Central memory CD8-positive, alpha-beta T cell (primary cell): Measurements from ENCODE around the gene ANXA7.

Source experiments
- ATAC-seq: fragments of 150-1000 bp; cut with Tn5 transposase; replicated peaks from 2 replicates; pipeline ENCODE4 v1.10.0; 2022; ENCODE audit warnings: mild to moderate bottlenecking, moderate FRiP score, moderate number of reproducible peaks; ENCODE audit not compliant: poor library complexity, severe bottlenecking; ENCODE audit errors: extremely low read depth
- DNase-seq, 2 donors: peaks; one replicate each; pipeline ENCODE4 v3.0.0; 2021; ENCODE audit warnings: low spot score in 2 of 2
- H3K27ac Mint-ChIP-seq: one replicate; pipeline ENCODE4 v1.8.0; 2022; ENCODE audit warnings: low read depth, mild to moderate bottlenecking, moderate library complexity, mixed read lengths
- H3K27me3 Mint-ChIP-seq: one replicate; pipeline ENCODE4 v1.8.0; 2022; ENCODE audit warnings: mixed read lengths
- H3K36me3 Mint-ChIP-seq: one replicate; pipeline ENCODE4 v1.8.0; 2022; ENCODE audit warnings: mild to moderate bottlenecking, moderate library complexity, mixed read lengths; ENCODE audit not compliant: insufficient read depth
- H3K4me1 Mint-ChIP-seq: one replicate; pipeline ENCODE4 v1.8.0; 2022; ENCODE audit warnings: mixed read lengths
- H3K4me3 Mint-ChIP-seq: one replicate; pipeline ENCODE4 v1.8.0; 2022; ENCODE audit warnings: mild to moderate bottlenecking, moderate library complexity, mixed read lengths
- H3K9me3 Mint-ChIP-seq: one replicate; pipeline ENCODE4 v1.8.0; 2022; ENCODE audit warnings: mixed read lengths

The ANXA7 gene

DNA sequence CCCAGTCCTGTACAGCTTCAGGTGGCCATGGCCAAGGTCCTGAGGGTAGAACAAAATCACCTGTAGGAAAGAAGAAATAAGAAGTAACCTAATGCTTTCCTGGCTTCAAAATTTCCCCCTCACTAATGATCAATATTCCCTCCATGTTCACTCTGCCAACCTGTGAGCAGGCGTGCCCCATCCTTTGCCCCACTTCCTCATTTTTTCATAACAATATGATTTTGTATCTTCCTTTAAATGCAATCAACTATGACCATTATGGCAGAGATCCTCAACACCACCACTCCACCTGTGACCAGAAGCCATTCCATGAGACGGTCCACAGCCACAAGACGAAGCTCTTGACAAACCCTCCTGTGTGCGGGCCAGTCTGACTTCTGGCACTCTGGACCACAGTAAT, 12.5 kb upstream of the ANXA7 start:
- DNase-seq: no peak
- Mint-ChIP-seq H3K9me3 (no peaks in the 10 kb centered on the region), H3K4me3 (no peak overlapping the region), H3K36me3 (peaks cover 33% of the 10 kb centered on the region), H3K27ac (no peak overlapping the region), H3K4me1 (no peaks in the 10 kb centered on the region), H3K27me3 (no peaks in the 10 kb centered on the region)
- no peak for ATAC-seq

DNA sequence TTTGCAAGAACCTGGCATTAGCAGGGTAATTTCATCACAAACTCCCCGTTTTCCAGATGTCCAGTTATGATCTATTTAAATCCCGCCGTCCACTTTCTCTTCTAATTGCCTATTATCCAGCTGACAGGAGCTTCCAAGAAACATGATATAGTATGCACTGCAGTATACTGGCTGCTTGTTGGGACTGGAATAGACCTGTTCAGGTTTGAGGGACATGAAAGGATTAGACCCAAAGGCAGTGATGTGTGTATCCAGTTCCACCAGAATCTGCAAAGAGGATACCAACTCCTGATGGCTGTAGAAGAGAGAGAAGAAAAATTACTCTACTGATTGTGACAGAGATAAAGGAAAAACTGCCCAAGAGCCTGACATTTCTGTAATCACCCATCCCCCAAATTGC, 10.6 kb upstream of the ANXA7 start:
- Mint-ChIP-seq H3K4me1 (no peaks in the 10 kb centered on the region), H3K4me3 (no peak overlapping the region), H3K27me3 (no peaks in the 10 kb centered on the region), H3K27ac (no peak overlapping the region), H3K36me3 (peaks cover 33% of the 10 kb centered on the region), H3K9me3 (no peaks in the 10 kb centered on the region)
- ATAC-seq: no peak
- DNase-seq: no peak

DNA sequence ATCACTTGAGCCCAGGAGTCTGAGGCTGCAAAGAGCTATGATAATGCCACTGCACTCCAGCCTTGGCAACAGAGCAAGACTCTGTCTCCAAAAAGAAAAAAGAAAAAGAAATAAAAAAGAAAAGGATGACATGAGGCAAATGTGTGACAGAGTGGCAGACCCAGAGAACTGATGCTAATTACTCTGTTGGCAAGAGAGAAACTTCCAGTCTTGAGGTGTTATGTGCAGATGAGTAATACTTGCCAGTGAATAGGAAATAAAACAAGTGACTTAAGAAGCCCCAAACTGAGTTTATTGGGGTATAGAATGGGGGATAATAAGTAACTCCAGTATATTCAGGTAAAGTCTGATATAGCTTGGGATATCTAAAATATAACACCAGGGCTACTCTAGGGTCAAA, 9.5 kb upstream of the ANXA7 start:
- Mint-ChIP-seq H3K27ac (no peak overlapping the region), H3K4me3 (no peak overlapping the region)

DNA sequence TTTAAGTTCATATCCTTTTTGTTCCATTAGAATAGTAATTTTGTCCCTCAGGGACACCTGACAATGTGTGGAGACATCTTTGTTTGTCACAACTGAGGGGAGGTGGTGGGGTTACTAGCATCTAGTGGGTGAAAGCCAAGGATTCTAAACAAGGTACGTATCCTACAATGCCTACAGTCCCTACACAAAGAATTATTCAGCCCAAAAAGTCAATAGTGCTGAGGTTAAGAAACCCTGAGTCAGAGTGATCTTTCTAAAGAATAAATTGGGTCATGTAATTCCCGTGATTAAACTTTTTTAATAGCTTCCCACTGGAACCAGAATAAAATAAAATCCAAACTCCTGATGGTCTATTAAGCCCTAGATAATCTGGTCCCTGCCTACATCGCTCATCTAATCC, 2.7 kb upstream of the ANXA7 start:
- DNase-seq: no peak
- no peak overlapping the region for H3K27ac Mint-ChIP-seq

More for the DNA sequence above, 9.5 kb upstream of the ANXA7 start:
- no peaks in the 10 kb centered on the region for H3K27me3 Mint-ChIP-seq
- peaks cover 29% of the 10 kb centered on the region for H3K36me3 Mint-ChIP-seq
- H3K9me3 Mint-ChIP-seq: no peaks in the 10 kb centered on the region
- DNase-seq (no peak), ATAC-seq (no peak)
- H3K4me1 Mint-ChIP-seq: no peaks in the 10 kb centered on the region

DNA sequence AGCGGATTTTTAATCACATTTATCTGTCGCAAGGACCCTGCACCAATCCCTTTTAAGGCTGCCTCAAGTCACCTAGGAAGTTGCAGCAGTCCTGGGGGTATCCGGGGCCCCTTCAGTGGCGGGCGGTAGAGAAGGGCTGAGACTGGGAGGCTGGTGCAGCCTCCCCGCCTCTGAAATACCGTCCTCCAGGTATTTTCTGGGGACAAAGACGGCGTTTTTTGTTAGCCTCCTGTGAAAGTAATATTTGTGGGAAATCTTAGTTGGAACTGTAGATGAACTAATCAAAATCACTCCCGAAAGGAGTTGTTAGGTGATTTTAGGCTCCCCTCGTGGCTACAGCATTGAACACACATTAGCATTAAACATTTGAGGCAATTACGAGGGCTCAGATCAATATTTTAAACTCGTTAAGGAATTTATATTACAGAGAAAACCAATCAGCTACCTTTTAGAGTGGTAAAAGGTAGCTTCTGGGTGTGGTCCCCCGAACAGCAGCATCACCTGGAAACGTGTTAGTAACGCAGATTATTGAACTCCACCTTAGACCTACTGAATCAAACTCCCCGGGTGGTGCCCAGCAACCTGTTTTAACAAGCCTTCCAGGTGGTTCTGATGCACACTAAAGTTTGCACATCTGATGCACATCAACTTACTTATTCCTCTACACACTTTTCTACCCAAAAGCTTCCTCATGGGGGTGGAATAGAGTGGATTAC, 530 bp upstream of the ANXA7 start:
- DNase-seq: no peak
- peak overlapping the region; percentile 91 for H3K4me3 Mint-ChIP-seq
- H3K27ac Mint-ChIP-seq: peak overlapping the region; percentile 90
- peaks cover 36% of the 10 kb centered on the region for H3K4me1 Mint-ChIP-seq
- no peaks in the 10 kb centered on the region for H3K27me3 Mint-ChIP-seq
- H3K36me3 Mint-ChIP-seq: peaks cover 10% of the 10 kb centered on the region
- no peaks in the 10 kb centered on the region for H3K9me3 Mint-ChIP-seq
- ATAC-seq: peak; percentile 35

More for the DNA sequence above, 2.7 kb upstream of the ANXA7 start:
- H3K27me3 Mint-ChIP-seq: no peaks in the 10 kb centered on the region
- peaks cover 17% of the 10 kb centered on the region for H3K4me1 Mint-ChIP-seq
- peaks cover 10% of the 10 kb centered on the region for H3K36me3 Mint-ChIP-seq
- no peak overlapping the region for H3K4me3 Mint-ChIP-seq
- ATAC-seq: no peak
- no peaks in the 10 kb centered on the region for H3K9me3 Mint-ChIP-seq

DNA sequence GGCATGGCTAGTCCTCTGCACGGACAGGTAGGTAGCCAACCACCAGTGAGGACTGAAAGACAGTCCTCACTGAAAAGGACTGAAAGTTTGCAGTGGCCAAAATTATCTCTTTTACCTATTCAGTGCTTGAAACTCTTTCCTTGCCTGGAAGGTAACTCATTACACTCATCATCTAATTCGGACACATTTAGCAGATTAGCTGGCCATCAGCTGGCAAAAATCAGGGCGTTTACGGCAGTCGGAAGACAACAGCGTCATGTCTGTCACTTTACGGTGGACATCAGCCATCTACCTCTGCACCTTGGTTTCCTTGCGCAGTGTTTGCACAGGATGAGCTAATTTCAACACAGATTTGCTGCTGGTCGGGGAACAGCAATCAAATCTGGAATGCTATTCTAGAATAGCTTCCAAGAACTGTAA, 740 bp downstream of the ANXA7 start:
- peaks cover 47% of the 10 kb centered on the region for H3K4me1 Mint-ChIP-seq
- DNase-seq: peak in 1 of 2 donors; percentile 43

DNA sequence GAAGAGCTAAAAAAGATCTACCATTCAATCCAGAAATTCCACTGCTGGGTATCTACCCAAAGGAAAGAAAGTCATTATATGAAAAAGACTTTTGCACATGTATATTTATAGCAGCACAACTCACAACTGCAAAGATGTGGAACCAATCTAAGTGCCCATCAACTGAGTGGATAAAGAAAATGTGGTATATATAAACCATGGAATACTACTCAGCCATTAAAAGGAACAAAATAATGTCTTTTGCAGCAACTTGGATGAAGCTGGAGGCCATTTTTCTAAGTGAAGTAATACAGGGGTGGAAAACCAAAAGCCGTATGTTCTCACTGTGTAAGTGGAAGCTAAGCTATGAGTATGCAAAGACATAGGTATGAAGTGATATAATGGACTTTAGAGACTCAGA, 3.0 kb downstream of the ANXA7 start:
- Mint-ChIP-seq H3K36me3 (peaks cover 12% of the 10 kb centered on the region), H3K4me1 (peaks cover 68% of the 10 kb centered on the region), H3K27me3 (no peaks in the 10 kb centered on the region), H3K27ac (no peak overlapping the region), H3K4me3 (peak overlapping the region; percentile 91), H3K9me3 (no peaks in the 10 kb centered on the region)
- ATAC-seq: no peak
- no peak for DNase-seq

More for the DNA sequence above, 740 bp downstream of the ANXA7 start:
- Mint-ChIP-seq H3K9me3 (no peaks in the 10 kb centered on the region), H3K27ac (peak overlapping the region; percentile 90), H3K4me3 (peak overlapping the region; percentile 91), H3K27me3 (no peaks in the 10 kb centered on the region), H3K36me3 (peaks cover 10% of the 10 kb centered on the region)
- ATAC-seq: peak; percentile 66

GRCh38 chr10:73408978-73409521, 4.8 kb downstream of the ANXA7 start:
- no peak overlapping the region for H3K27ac Mint-ChIP-seq
- no peak for DNase-seq
- peaks cover 13% of the 10 kb centered on the region for H3K36me3 Mint-ChIP-seq
- no peaks in the 10 kb centered on the region for H3K27me3 Mint-ChIP-seq
- H3K4me1 Mint-ChIP-seq: peaks cover 65% of the 10 kb centered on the region
- H3K9me3 Mint-ChIP-seq: no peaks in the 10 kb centered on the region
- no peak for ATAC-seq
- H3K4me3 Mint-ChIP-seq: no peak overlapping the region

DNA sequence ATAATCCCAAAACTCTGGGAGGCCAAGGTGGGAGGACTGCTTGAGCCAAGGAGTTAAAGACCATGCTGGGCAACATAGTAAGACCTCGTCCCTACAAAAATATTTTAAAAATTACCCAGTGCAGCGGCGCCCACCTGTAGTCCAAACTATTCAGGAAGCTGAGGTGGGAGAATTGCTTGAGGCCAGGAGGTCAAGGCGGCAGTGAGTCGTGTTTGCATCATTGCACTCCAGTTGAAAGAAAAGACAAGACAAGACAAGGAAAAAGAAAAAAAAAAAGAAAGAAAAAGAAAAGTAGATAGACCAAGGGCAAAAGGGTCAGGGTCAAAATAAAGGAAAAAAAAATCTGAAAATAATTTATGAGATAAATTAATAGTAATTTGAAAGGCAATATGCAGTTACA, 5.8 kb downstream of the ANXA7 start:
- Mint-ChIP-seq H3K36me3 (peaks cover 6% of the 10 kb centered on the region), H3K27ac (no peak overlapping the region), H3K9me3 (no peaks in the 10 kb centered on the region), H3K4me1 (peaks cover 69% of the 10 kb centered on the region), H3K4me3 (no peak overlapping the region), H3K27me3 (no peaks in the 10 kb centered on the region)
- no peak for DNase-seq
- ATAC-seq: no peak

GRCh38 chr10:73407495-73407894, 6.4 kb downstream of the ANXA7 start:
- DNase-seq (no peak), ATAC-seq (no peak)
- H3K27me3 Mint-ChIP-seq: no peaks in the 10 kb centered on the region
- H3K36me3 Mint-ChIP-seq: peaks cover 6% of the 10 kb centered on the region
- H3K27ac Mint-ChIP-seq: no peak overlapping the region
- no peak overlapping the region for H3K4me3 Mint-ChIP-seq
- H3K4me1 Mint-ChIP-seq: peaks cover 69% of the 10 kb centered on the region
- no peaks in the 10 kb centered on the region for H3K9me3 Mint-ChIP-seq

GRCh38 chr10:73406846-73407245, 7.0 kb downstream of the ANXA7 start:
- Mint-ChIP-seq H3K27ac (no peak overlapping the region), H3K27me3 (no peaks in the 10 kb centered on the region)

GRCh38 chr10:73405556-73405955, 8.3 kb downstream of the ANXA7 start:
- Mint-ChIP-seq H3K4me1 (peaks cover 68% of the 10 kb centered on the region), H3K9me3 (no peaks in the 10 kb centered on the region), H3K4me3 (no peak overlapping the region), H3K27ac (no peak overlapping the region), H3K27me3 (no peaks in the 10 kb centered on the region), H3K36me3 (peaks cover 6% of the 10 kb centered on the region)
- ATAC-seq (no peak), DNase-seq (no peak)

More at GRCh38 chr10:73406846-73407245, 7.0 kb downstream of the ANXA7 start:
- DNase-seq (no peak), ATAC-seq (no peak)
- Mint-ChIP-seq H3K36me3 (peaks cover 6% of the 10 kb centered on the region), H3K9me3 (no peaks in the 10 kb centered on the region), H3K4me1 (peaks cover 69% of the 10 kb centered on the region), H3K4me3 (no peak overlapping the region)

- Mint-ChIP-seq H3K27me3 (no peaks in the 10 kb centered on the region), H3K9me3 (no peaks in the 10 kb centered on the region), H3K27ac (no peak overlapping the region), H3K36me3 (peaks cover 7% of the 10 kb centered on the region), H3K4me3 (no peak overlapping the region), H3K4me1 (peaks cover 59% of the 10 kb centered on the region)
- ATAC-seq: no peak
- no peak for DNase-seq
These were observed 9.2 kb downstream of the ANXA7 start for GRCh38 chr10:73404690-73405089.
